OCI-LY3 (cell line): ENCODE measurements around the gene ALKBH5.

ENCODE experiments used
- H2AFZ ChIP-seq: fragments of 200-600, 300-600 bp; shearing (Covaris generic); 2 replicates; pipeline ENCODE4 v1.6.0; 2014; ENCODE audit warnings: antibody characterized with exemption, low read depth, low read length
- H3K27ac ChIP-seq: fragments of 200-600, 300-600 bp; sonication (generic); 2 replicates; pipeline ENCODE4 v1.5.1; 2014; ENCODE audit warnings: mild to moderate bottlenecking, low read length, moderate library complexity, mixed read lengths
- H3K27me3 ChIP-seq: fragments of 200-600, 300-600 bp; sonication (generic); 2 replicates; pipeline ENCODE4 v1.6.1; 2014; ENCODE audit warnings: low read depth, low read length, mixed read lengths
- H3K36me3 ChIP-seq: fragments of 200-600, 300-600 bp; sonication (generic); replicated peaks from 2 replicates; pipeline ENCODE3; 2014; ENCODE audit warnings: low read depth, low read length, mixed read lengths
- H3K4me1 ChIP-seq: fragments of 300-600, 200-600 bp; sonication (generic); 2 replicates; pipeline ENCODE4 v1.6.1; 2014; ENCODE audit warnings: low read length, mixed read lengths
- H3K4me2 ChIP-seq: fragments of 200-600, 300-600 bp; sonication (generic); 2 replicates; pipeline ENCODE4 v1.6.1; 2014; ENCODE audit warnings: low read length, mixed read lengths
- H3K4me3 ChIP-seq: fragments of 300-600, 200-600 bp; sonication (generic); 2 replicates; pipeline ENCODE4 v1.5.1; 2014; ENCODE audit warnings: antibody characterized with exemption, mild to moderate bottlenecking, low read length, moderate library complexity
- H3K79me2 ChIP-seq: fragments of 300-600, 200-600 bp; shearing (Covaris generic); 2 replicates; pipeline ENCODE4 v1.6.1; 2014; ENCODE audit warnings: mild to moderate bottlenecking, low read length, mixed read lengths
- H3K9ac ChIP-seq: fragments of 300-600, 200-600 bp; shearing (Covaris generic); 2 replicates; pipeline ENCODE4 v1.6.0; 2014; ENCODE audit warnings: mild to moderate bottlenecking, low read length, moderate library complexity
- H3K9me3 ChIP-seq: fragments of 200-600, 300-600 bp; shearing (Covaris generic); 2 replicates; pipeline ENCODE4 v1.6.1; 2014; ENCODE audit warnings: low read length, mixed read lengths; ENCODE audit not compliant: insufficient read depth
- H4K20me1 ChIP-seq: fragments of 200-600, 300-600 bp; sonication (generic); 2 replicates; pipeline ENCODE4 v1.6.1; 2016; ENCODE audit warnings: low read length, mixed read lengths; ENCODE audit not compliant: insufficient read depth
- CTCF ChIP-seq: fragments of 200-600, 300-600 bp; sonication (generic); IDR thresholded peaks from 2 replicates; pipeline ENCODE4 v1.5.1; 2014; ENCODE audit warnings: antibody characterized with exemption, low read length, low read depth
- EZH2phosphoT487 ChIP-seq: fragments of 200-600 bp; shearing (Covaris generic); IDR thresholded peaks from 2 replicates; pipeline ENCODE4 v1.6.1; 2018; ENCODE audit warnings: antibody characterized with exemption, mixed run types, low read depth

The ALKBH5 gene

GRCh38 chr17:18256351-18256750, 72.7 kb downstream of the ALKBH5 start:
- H3K27ac ChIP-seq: no peak overlapping the region
- no peak overlapping the region for H3K9ac ChIP-seq
- peaks cover 12% of the 10 kb centered on the region; the same call in 1 of the 2 replicates for H3K79me2 ChIP-seq
- H3K9me3 ChIP-seq: no peaks in the 10 kb centered on the region
- H3K27me3 ChIP-seq: no peaks in the 10 kb centered on the region
- no peaks in the 10 kb centered on the region for H3K36me3 ChIP-seq
- no peak overlapping the region for H3K4me2 ChIP-seq
- no peak overlapping the region for H2AFZ ChIP-seq
- TF ChIP-seq CTCF (no peak), EZH2phosphoT487 (no peak)
- peaks cover 10% of the 10 kb centered on the region for H3K4me1 ChIP-seq
- no peak overlapping the region for H3K4me3 ChIP-seq
- no peaks in the 10 kb centered on the region for H4K20me1 ChIP-seq

GRCh38 chr17:18256776-18257175, 73.1 kb downstream of the ALKBH5 start:
- Histone ChIP-seq H3K27ac (no peak overlapping the region), H3K4me2 (peak overlapping the region; percentile 69), H3K36me3 (no peaks in the 10 kb centered on the region), H3K9me3 (no peaks in the 10 kb centered on the region), H2AFZ (no peak overlapping the region), H3K4me1 (peaks cover 10% of the 10 kb centered on the region), H3K27me3 (no peaks in the 10 kb centered on the region), H4K20me1 (no peaks in the 10 kb centered on the region), H3K9ac (no peak overlapping the region), H3K79me2 (peaks cover 12% of the 10 kb centered on the region; the same call in 1 of the 2 replicates), H3K4me3 (no peak overlapping the region)
- TF ChIP-seq CTCF (no peak), EZH2phosphoT487 (no peak)

GRCh38 chr17:18257268-18257981, 73.8 kb downstream of the ALKBH5 start:
- peaks cover 12% of the 10 kb centered on the region; the same call in 1 of the 2 replicates for H3K79me2 ChIP-seq
- peak overlapping the region; percentile 69 for H3K4me2 ChIP-seq
- no peaks in the 10 kb centered on the region for H3K9me3 ChIP-seq
- TF ChIP-seq CTCF (no peak), EZH2phosphoT487 (no peak)
- no peaks in the 10 kb centered on the region for H4K20me1 ChIP-seq
- peaks cover 10% of the 10 kb centered on the region for H3K4me1 ChIP-seq
- H3K27ac ChIP-seq: peak overlapping the region; percentile 40; the same call in 1 of the 2 replicates
- H3K9ac ChIP-seq: peak overlapping the region; percentile 78
- no peaks in the 10 kb centered on the region for H3K27me3 ChIP-seq
- H3K36me3 ChIP-seq: no peaks in the 10 kb centered on the region
- H3K4me3 ChIP-seq: peak overlapping the region; percentile 88
- no peak overlapping the region for H2AFZ ChIP-seq

GRCh38 chr17:18257982-18258355, 74.3 kb downstream of the ALKBH5 start:
- no peaks in the 10 kb centered on the region for H3K27me3 ChIP-seq
- H3K36me3 ChIP-seq: no peaks in the 10 kb centered on the region
- peak overlapping the region; percentile 88 for H3K4me3 ChIP-seq
- peak overlapping the region; percentile 78 for H3K9ac ChIP-seq
- no peaks in the 10 kb centered on the region for H4K20me1 ChIP-seq
- 0 out of 2 replicates have a peak overlapping the region, but pooled peaks have one; percentile 7 for H2AFZ ChIP-seq
- peaks cover 10% of the 10 kb centered on the region for H3K4me1 ChIP-seq
- no peak for TF ChIP-seq CTCF
- no peak for TF ChIP-seq EZH2phosphoT487
- H3K9me3 ChIP-seq: no peaks in the 10 kb centered on the region
- peak overlapping the region; percentile 40 for H3K27ac ChIP-seq
- H3K79me2 ChIP-seq: peaks cover 12% of the 10 kb centered on the region; the same call in 1 of the 2 replicates
- H3K4me2 ChIP-seq: peak overlapping the region; percentile 69
